Stimulated activated naive CD4-positive, alpha-beta T cell treated with Interleukin-2 at 50 U/mL for 16 hours (primary cell): ENCODE measurements around the gene RNF227.
"Not testable (repeated sequence)": the region's sequence is repeated elsewhere in the genome, so short reads cannot be mapped to it uniquely, and the experiment has no call there.

Source experiments
- DNase-seq: peaks from one replicate; lab custom pipeline; 2025; lab: John Stamatoyannopoulos, UW

RNF227 gene

GRCh38 chr17:7864384-7864783, 51.7 kb downstream of the RNF227 start:
- not testable (repeated sequence) for DNase-seq
